Tibial nerve (tissue), 4 donors: ENCODE results near the gene QKI. TPM values are rescaled to one million over a fixed set of nuclear protein-coding genes. Genes with fewer than 3 reads are reported as not detected.

Experiments
- DNase-seq, 2 donors: peaks; one replicate each; pipeline ENCODE4 v3.0.0-alpha.2; 2019; ENCODE audit warnings: low spot score in 2 of 2
- H3K27ac ChIP-seq, 4 donors: fragments of 200-600 bp; sonication (generic) in 3 of 4; one replicate each; pipeline ENCODE4 v1.5.1; 2017 to 2019; ENCODE audit warnings: mild to moderate bottlenecking in 1 of 4
- H3K27me3 ChIP-seq, 2 donors: fragments of 200-600 bp; sonication (generic) in 1 of 2; one replicate each; pipeline versions ENCODE4 v1.5.1 to v1.6.0; 2017 to 2019
- H3K36me3 ChIP-seq, 3 donors: fragments of 200-600 bp; sonication (generic); one replicate each; pipeline ENCODE4 v1.5.1; 2018 to 2019
- H3K4me1 ChIP-seq, 4 donors: fragments of 200-600 bp; sonication (generic) in 3 of 4; one replicate each; pipeline ENCODE4 v1.5.1; 2017 to 2019
- H3K4me3 ChIP-seq, 4 donors: fragments of 200-600 bp; sonication (generic) in 3 of 4; one replicate each; pipeline ENCODE4 v1.5.1; 2017 to 2019; ENCODE audit warnings: mild to moderate bottlenecking in 1 of 4, moderate library complexity in 1 of 4
- H3K9me3 ChIP-seq, 4 donors: fragments of 200-600 bp; sonication (generic) in 3 of 4; one replicate each; pipeline ENCODE4 v1.5.1; 2017 to 2019
- CTCF ChIP-seq, 5 experiments: fragments of 200-600 bp in 3 of 5; fragments of 450-650 bp in 2 of 5; sonication (generic) in 3 of 5; IDR thresholded peaks; one replicate each; pipeline ENCODE4 v1.5.1; 2016 to 2019; ENCODE audit warnings: antibody characterized with exemption in 5 of 5, mild to moderate bottlenecking in 3 of 5, moderate library complexity in 2 of 5
- EP300 ChIP-seq, 2 donors: sonication (generic); formaldehyde crosslinking; IDR thresholded peaks; one replicate each; pipeline ENCODE4 v1.6.1; 2017; ENCODE audit warnings: antibody characterized with exemption in 2 of 2, mild to moderate bottlenecking in 1 of 2
- POLR2A ChIP-seq, 2 donors: fragments of 450-650 bp; IDR thresholded peaks; one replicate each; pipeline ENCODE4 v1.6.1; 2017; ENCODE audit warnings: antibody characterized with exemption in 2 of 2, mild to moderate bottlenecking in 2 of 2, moderate library complexity in 2 of 2
- WGBS, 2 donors: methylation state at CpG; one replicate each; pipeline ENCODE4 v1.1.5; 2018; 5-methylcytosine and 5-hydroxymethylcytosine counted together
- total RNA-seq, 4 donors: library from RNA; depleted of rRNA; stranded (reverse); fragments of >200 nt; gene quantifications; one replicate each; pipeline ENCODE4 v1.1.0, GENCODE V29; 2016

QKI gene
- total RNA-seq, 4 donors from 2014 or later, result 365 to 570 (median 511) TPM

GRCh38 chr6:163566056-163566455 lies 151.5 kb downstream of the QKI start:
- no peak overlapping the region for H3K4me3 ChIP-seq
- TF ChIP-seq POLR2A (IDR thresholded peaks at IDR 0.05) (no peak), CTCF (IDR thresholded peaks at IDR 0.05) (no peak)
- H3K36me3 ChIP-seq, result peaks cover 0 to 47% (median 2%) of the 10 kb centered on the region in 3 donors
- H3K27me3 ChIP-seq, result no peaks in the 10 kb centered on the region
- no peak overlapping the region for H3K27ac ChIP-seq
- no peak for DNase-seq
- 71 to 84% methylated on average over 1 of the region's 1 CpG for WGBS, 2 donors
- H3K9me3 ChIP-seq, result no peaks in the 10 kb centered on the region
- H3K4me1 ChIP-seq, result peaks cover 0 to 73% (median 0%) of the 10 kb centered on the region in 4 donors

GRCh38 chr6:163568275-163568674 lies 153.8 kb downstream of the QKI start:
- Histone ChIP-seq H3K4me3 (no peak overlapping the region), H3K9me3 (no peaks in the 10 kb centered on the region), H3K4me1 (peaks cover 0 to 67% (median 0%) of the 10 kb centered on the region in 4 donors), H3K27me3 (no peaks in the 10 kb centered on the region), H3K36me3 (peaks cover 0 to 47% (median 2%) of the 10 kb centered on the region in 3 donors), H3K27ac (no peak overlapping the region)
- TF ChIP-seq POLR2A (IDR thresholded peaks at IDR 0.05) (no peak), CTCF (IDR thresholded peaks at IDR 0.05) (no peak), EP300 (IDR thresholded peaks at IDR 0.05) (no peak)
- WGBS, 2 donors, result 68 to 77% methylated on average over 4 of the region's 4 CpGs
- DNase-seq, result no peak

GRCh38 chr6:163570579-163571231 lies 156.2 kb downstream of the QKI start:
- TF ChIP-seq EP300 (IDR thresholded peaks at IDR 0.05) (no peak), CTCF (IDR thresholded peaks at IDR 0.05) (no peak), POLR2A (IDR thresholded peaks at IDR 0.05) (no peak)
- Histone ChIP-seq H3K9me3 (no peaks in the 10 kb centered on the region), H3K4me3 (no peak overlapping the region), H3K27me3 (no peaks in the 10 kb centered on the region), H3K4me1 (peaks cover 0 to 62% (median 4%) of the 10 kb centered on the region in 4 donors), H3K27ac (peak overlapping the region in 1 of 4 donors; percentile 42), H3K36me3 (peaks cover 0 to 35% (median 0%) of the 10 kb centered on the region in 3 donors)
- DNase-seq, result no peak
- 46 to 56% methylated on average over 12 of the region's 12 CpGs for WGBS, 2 donors

- Histone ChIP-seq H3K27ac (no peak overlapping the region), H3K27me3 (no peaks in the 10 kb centered on the region), H3K4me1 (peaks cover 0 to 62% (median 4%) of the 10 kb centered on the region in 4 donors), H3K4me3 (no peak overlapping the region), H3K36me3 (peaks cover 0 to 25% (median 0%) of the 10 kb centered on the region in 3 donors), H3K9me3 (no peaks in the 10 kb centered on the region)
- 52 to 63% methylated on average over 2 of the region's 2 CpGs for WGBS, 2 donors
- TF ChIP-seq CTCF (IDR thresholded peaks at IDR 0.05) (no peak), EP300 (IDR thresholded peaks at IDR 0.05) (no peak), POLR2A (IDR thresholded peaks at IDR 0.05) (no peak)
- no peak for DNase-seq
Observed at GRCh38 chr6:163571730-163572129, 157.2 kb downstream of the QKI start.

- no peak for TF ChIP-seq CTCF (IDR thresholded peaks at IDR 0.05)
- no peaks in the 10 kb centered on the region for H3K9me3 ChIP-seq
- whole genome bisulfite sequencing, 2 donors, result 45 to 54% methylated on average over 5 of the region's 5 CpGs
- H3K27ac ChIP-seq, result no peak overlapping the region
- peaks cover 0 to 24% (median 0%) of the 10 kb centered on the region in 3 donors for H3K36me3 ChIP-seq
- peaks cover 0 to 65% (median 4%) of the 10 kb centered on the region in 4 donors for H3K4me1 ChIP-seq
- no peaks in the 10 kb centered on the region for H3K27me3 ChIP-seq
- H3K4me3 ChIP-seq, result no peak overlapping the region
- no peak for DNase-seq
Observed at GRCh38 chr6:163572612-163573011, 158.1 kb downstream of the QKI start.
